ENCODE results near the gene PTK6.

The PTK6 gene

GRCh38 chr20:63543131-63543530 is 6.0 kb upstream of the PTK6 start:
- TF ChIP-seq ISL1 (CRISPR knock-in tag; IDR thresholded peaks at IDR 0.05) (no peak), ARNTL (CRISPR knock-in tag; IDR thresholded peaks at IDR 0.05; ENCODE audit: borderline replicate concordance, low read depth) (no peak), TCF4 (CRISPR knock-in tag; IDR thresholded peaks at IDR 0.05; ENCODE audit: borderline replicate concordance) (no peak), BACH2 (CRISPR knock-in tag; IDR thresholded peaks at IDR 0.05; ENCODE audit: borderline replicate concordance) (no peak), GLIS3 (CRISPR knock-in tag; IDR thresholded peaks at IDR 0.05) (no peak), ZNF8 (CRISPR knock-in tag; IDR thresholded peaks at IDR 0.05) (no peak), TOX (CRISPR knock-in tag; IDR thresholded peaks at IDR 0.05; ENCODE audit: borderline replicate concordance) (no peak), PPARA (CRISPR knock-in tag; IDR thresholded peaks at IDR 0.05; ENCODE audit: borderline replicate concordance) (no peak), ZC3H10 (CRISPR knock-in tag; IDR thresholded peaks at IDR 0.05) (no peak), ESRRG (CRISPR knock-in tag; IDR thresholded peaks at IDR 0.05) (no peak), OSR1 (CRISPR knock-in tag; IDR thresholded peaks at IDR 0.05) (no peak), ZFP30 (CRISPR knock-in tag; IDR thresholded peaks at IDR 0.05) (no peak), ZFP3 (CRISPR knock-in tag; IDR thresholded peaks at IDR 0.05) (no peak)
- TF ChIP-seq, protein P1, sequence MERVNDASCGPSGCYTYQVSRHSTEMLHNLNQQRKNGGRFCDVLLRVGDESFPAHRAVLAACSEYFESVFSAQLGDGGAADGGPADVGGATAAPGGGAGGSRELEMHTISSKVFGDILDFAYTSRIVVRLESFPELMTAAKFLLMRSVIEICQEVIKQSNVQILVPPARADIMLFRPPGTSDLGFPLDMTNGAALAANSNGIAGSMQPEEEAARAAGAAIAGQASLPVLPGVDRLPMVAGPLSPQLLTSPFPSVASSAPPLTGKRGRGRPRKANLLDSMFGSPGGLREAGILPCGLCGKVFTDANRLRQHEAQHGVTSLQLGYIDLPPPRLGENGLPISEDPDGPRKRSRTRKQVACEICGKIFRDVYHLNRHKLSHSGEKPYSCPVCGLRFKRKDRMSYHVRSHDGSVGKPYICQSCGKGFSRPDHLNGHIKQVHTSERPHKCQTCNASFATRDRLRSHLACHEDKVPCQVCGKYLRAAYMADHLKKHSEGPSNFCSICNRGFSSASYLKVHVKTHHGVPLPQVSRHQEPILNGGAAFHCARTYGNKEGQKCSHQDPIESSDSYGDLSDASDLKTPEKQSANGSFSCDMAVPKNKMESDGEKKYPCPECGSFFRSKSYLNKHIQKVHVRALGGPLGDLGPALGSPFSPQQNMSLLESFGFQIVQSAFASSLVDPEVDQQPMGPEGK (CRISPR knock-in tag; IDR thresholded peaks at IDR 0.05; ENCODE audit: borderline replicate concordance): no peak
- TF ChIP-seq, protein P2, sequence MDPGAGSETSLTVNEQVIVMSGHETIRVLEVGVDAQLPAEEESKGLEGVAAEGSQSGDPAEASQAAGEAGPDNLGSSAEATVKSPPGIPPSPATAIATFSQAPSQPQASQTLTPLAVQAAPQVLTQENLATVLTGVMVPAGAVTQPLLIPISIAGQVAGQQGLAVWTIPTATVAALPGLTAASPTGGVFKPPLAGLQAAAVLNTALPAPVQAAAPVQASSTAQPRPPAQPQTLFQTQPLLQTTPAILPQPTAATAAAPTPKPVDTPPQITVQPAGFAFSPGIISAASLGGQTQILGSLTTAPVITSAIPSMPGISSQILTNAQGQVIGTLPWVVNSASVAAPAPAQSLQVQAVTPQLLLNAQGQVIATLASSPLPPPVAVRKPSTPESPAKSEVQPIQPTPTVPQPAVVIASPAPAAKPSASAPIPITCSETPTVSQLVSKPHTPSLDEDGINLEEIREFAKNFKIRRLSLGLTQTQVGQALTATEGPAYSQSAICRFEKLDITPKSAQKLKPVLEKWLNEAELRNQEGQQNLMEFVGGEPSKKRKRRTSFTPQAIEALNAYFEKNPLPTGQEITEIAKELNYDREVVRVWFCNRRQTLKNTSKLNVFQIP (CRISPR knock-in tag; IDR thresholded peaks at IDR 0.05; ENCODE audit: borderline replicate concordance, low read depth): no peak
- TF ChIP-seq, protein P3, sequence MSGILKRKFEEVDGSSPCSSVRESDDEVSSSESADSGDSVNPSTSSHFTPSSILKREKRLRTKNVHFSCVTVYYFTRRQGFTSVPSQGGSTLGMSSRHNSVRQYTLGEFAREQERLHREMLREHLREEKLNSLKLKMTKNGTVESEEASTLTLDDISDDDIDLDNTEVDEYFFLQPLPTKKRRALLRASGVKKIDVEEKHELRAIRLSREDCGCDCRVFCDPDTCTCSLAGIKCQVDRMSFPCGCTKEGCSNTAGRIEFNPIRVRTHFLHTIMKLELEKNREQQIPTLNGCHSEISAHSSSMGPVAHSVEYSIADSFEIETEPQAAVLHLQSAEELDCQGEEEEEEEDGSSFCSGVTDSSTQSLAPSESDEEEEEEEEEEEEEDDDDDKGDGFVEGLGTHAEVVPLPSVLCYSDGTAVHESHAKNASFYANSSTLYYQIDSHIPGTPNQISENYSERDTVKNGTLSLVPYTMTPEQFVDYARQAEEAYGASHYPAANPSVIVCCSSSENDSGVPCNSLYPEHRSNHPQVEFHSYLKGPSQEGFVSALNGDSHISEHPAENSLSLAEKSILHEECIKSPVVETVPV (CRISPR knock-in tag; IDR thresholded peaks at IDR 0.05): no peak
- TF ChIP-seq, protein P4, sequence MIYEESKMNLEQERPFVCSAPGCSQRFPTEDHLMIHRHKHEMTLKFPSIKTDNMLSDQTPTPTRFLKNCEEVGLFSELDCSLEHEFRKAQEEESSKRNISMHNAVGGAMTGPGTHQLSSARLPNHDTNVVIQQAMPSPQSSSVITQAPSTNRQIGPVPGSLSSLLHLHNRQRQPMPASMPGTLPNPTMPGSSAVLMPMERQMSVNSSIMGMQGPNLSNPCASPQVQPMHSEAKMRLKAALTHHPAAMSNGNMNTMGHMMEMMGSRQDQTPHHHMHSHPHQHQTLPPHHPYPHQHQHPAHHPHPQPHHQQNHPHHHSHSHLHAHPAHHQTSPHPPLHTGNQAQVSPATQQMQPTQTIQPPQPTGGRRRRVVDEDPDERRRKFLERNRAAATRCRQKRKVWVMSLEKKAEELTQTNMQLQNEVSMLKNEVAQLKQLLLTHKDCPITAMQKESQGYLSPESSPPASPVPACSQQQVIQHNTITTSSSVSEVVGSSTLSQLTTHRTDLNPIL (CRISPR knock-in tag; IDR thresholded peaks at IDR 0.05; ENCODE audit: low read depth): no peak
- no peak for ATAC-seq

- TF ChIP-seq ARNTL (CRISPR knock-in tag; IDR thresholded peaks at IDR 0.05; ENCODE audit: borderline replicate concordance, low read depth) (no peak), TCF4 (CRISPR knock-in tag; IDR thresholded peaks at IDR 0.05; ENCODE audit: borderline replicate concordance) (no peak)
- no peak for ATAC-seq
These were observed 5.5 kb upstream of the PTK6 start for GRCh38 chr20:63542696-63543095.

DNA sequence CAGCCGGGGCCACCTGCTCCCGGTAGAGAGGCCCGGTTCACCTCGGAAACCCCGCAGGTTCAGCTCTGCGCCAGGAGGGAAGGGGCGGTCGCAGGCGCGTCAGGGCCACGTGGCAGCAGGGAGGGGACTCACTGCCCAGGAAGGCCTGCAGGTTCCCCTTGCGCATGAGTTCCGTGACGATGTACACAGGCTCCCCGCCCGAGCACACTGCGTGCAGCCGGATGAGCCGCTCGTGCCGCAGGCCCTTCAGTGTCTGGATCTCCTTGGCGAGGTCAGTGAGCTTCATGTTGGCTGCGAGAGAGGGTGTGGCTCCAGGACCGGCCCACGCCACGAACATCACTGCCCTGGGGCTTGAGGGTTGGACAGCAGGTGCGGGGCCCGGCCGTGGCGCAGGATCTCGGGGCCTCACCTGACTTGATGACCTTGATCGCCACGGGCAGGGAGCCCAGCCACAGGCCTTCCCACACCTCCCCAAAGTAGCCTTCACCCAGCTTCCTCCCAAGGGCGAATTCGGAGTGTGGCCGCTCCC is 4.9 kb upstream of the PTK6 start:
- no peak for ATAC-seq
- TF ChIP-seq RARB (CRISPR knock-in tag; IDR thresholded peaks at IDR 0.05) (no peak), ARNTL (CRISPR knock-in tag; IDR thresholded peaks at IDR 0.05; ENCODE audit: borderline replicate concordance, low read depth) (no peak), ZNF70 (CRISPR knock-in tag; IDR thresholded peaks at IDR 0.05) (no peak), ESRRG (CRISPR knock-in tag; IDR thresholded peaks at IDR 0.05) (no peak), ZFP3 (CRISPR knock-in tag; IDR thresholded peaks at IDR 0.05) (no peak), ZFP30 (CRISPR knock-in tag; IDR thresholded peaks at IDR 0.05) (no peak), CSDC2 (CRISPR knock-in tag; IDR thresholded peaks at IDR 0.05) (no peak), OSR1 (CRISPR knock-in tag; IDR thresholded peaks at IDR 0.05) (no peak), ZNF8 (CRISPR knock-in tag; IDR thresholded peaks at IDR 0.05) (no peak), TSHZ2 (CRISPR knock-in tag; IDR thresholded peaks at IDR 0.05) (no peak), PPARA (CRISPR knock-in tag; IDR thresholded peaks at IDR 0.05; ENCODE audit: borderline replicate concordance) (no peak), ISL1 (CRISPR knock-in tag; IDR thresholded peaks at IDR 0.05) (no peak), GLIS3 (CRISPR knock-in tag; IDR thresholded peaks at IDR 0.05) (no peak), ZC3H10 (CRISPR knock-in tag; IDR thresholded peaks at IDR 0.05) (no peak), SNAI2 (CRISPR knock-in tag; IDR thresholded peaks at IDR 0.05) (no peak)
- TF ChIP-seq, protein P4 (CRISPR knock-in tag; IDR thresholded peaks at IDR 0.05; ENCODE audit: low read depth): no peak
- TF ChIP-seq, protein P3 (CRISPR knock-in tag; IDR thresholded peaks at IDR 0.05): no peak
